Cardiac fibroblast (primary cell): ENCODE data around the gene PLEKHH1.

Source experiments
- DNase-seq, 2 donors: peaks; one replicate each; pipeline versions ENCODE4 v3.0.0 to v3.0.0-alpha.2; 2010; ENCODE audit warnings: low read depth in 2 of 2
- H3K4me3 ChIP-seq, 2 donors: replicated peaks in 1 of 2; 1 replicate in 1 of 2; 2 replicates in 1 of 2; pipeline ENCODE4 v1.5.1; 2011; ENCODE audit warnings: low read depth in 2 of 2, low read length in 2 of 2, mild to moderate bottlenecking in 2 of 2, moderate library complexity in 1 of 2
- CTCF ChIP-seq: IDR thresholded peaks from one replicate; pipeline ENCODE4 v1.5.1; 2011; ENCODE audit warnings: low read depth, mild to moderate bottlenecking, low read length, inconsistent platforms

PLEKHH1 gene

DNA sequence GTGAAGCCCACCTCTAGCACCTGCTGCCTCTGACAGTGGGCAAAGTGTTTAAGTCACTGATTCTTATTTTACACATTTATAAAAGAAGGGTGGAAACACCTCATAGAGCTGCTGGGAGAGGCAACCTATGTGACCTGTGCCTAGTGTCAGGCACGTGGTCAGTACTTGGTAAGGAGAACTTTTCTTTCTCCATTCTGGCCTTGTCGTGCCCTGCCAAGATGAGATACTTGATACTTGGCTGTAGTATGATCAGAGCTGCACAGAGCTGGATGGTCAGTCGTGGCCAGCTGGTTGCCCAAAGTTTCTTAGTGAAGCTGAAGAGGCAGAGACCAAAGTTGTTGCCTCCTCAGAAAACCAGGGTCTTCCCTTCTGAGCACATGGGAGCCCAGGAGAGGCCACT, 24.6 kb downstream of the PLEKHH1 start:
- DNase-seq = no peak
- no peak overlapping the region for H3K4me3 ChIP-seq
- TF ChIP-seq CTCF = no peak

GRCh38 chr14:67559639-67560038, 26.5 kb downstream of the PLEKHH1 start:
- no peak for DNase-seq
- TF ChIP-seq CTCF = no peak
- no peak overlapping the region for H3K4me3 ChIP-seq

- TF ChIP-seq CTCF = no peak
- no peak for DNase-seq
- no peak overlapping the region for H3K4me3 ChIP-seq
Observed at GRCh38 chr14:67562025-67562775, 29.1 kb downstream of the PLEKHH1 start.

GRCh38 chr14:67562776-67563150, 29.7 kb downstream of the PLEKHH1 start:
- H3K4me3 ChIP-seq = no peak overlapping the region
- DNase-seq = no peak
- no peak for TF ChIP-seq CTCF

- no peak for DNase-seq
- TF ChIP-seq CTCF = no peak
- H3K4me3 ChIP-seq = no peak overlapping the region
Observed at GRCh38 chr14:67564236-67564635, 31.1 kb downstream of the PLEKHH1 start.

DNA sequence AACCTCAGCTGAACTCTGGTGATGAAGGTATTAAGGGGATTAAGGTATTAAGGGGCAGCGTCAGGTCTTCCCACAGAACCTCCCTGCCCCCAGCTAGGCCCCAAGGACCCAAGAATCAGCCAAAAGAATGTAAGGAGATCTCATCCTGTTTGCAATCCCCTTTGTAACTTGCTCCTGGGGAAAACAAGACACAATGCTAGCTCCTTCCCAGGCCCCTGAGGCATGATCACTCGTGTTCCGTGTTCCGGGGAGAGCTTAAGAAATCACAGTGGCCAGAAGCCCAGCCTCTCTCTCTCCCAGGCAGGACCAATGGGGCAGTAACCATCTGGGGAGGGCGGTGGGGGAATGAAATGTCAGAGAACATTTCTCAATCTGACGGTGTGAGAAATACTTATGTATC, 33.8 kb downstream of the PLEKHH1 start:
- TF ChIP-seq CTCF = no peak
- no peak overlapping the region for H3K4me3 ChIP-seq
- DNase-seq = peak in 1 of 2 donors; percentile 36

GRCh38 chr14:67567654-67568053, 34.6 kb downstream of the PLEKHH1 start:
- TF ChIP-seq CTCF = no peak
- no peak for DNase-seq
- H3K4me3 ChIP-seq = no peak overlapping the region
